IMR-90 (cell line): ENCODE results near the gene TBC1D9B. TPM values are rescaled to one million over a fixed set of nuclear protein-coding genes. Genes with fewer than 3 reads are reported as not detected.

Source experiments
- ATAC-seq: fragments of 200-7000 bp; cut with Tn5 transposase; 2 replicates; pipeline ENCODE4 v1.9.1; 2020; ENCODE audit warnings: low read depth, mild to moderate bottlenecking, moderate library complexity
- BruUV-seq: library from RNA; stranded (reverse); fragments of 400-500 nt; replicated peaks from 2 replicates; lab custom pipeline; 2021; lab: Mats Ljungman, UMichigan
- CTCF ChIA-PET: fragments of 300-600 bp; formaldehyde crosslinking; extraction: SDS; loops from one replicate; lab custom pipeline; 2021; ENCODE audit warnings: antibody characterized with exemption; lab: Yijun Ruan, JAX
- POLR2A ChIA-PET: fragments of 300-600 bp; sonication (Branson Sonifier 250); formaldehyde crosslinking; loops from one replicate; lab custom pipeline; 2022; ENCODE audit warnings: antibody characterized with exemption; ENCODE audit not compliant: unreplicated experiment; lab: Charles Lee
- DNase-seq: peaks from one replicate; pipeline ENCODE4 v3.0.0; 2013
- H2AFZ ChIP-seq: replicated peaks from 2 replicates; pipeline ENCODE3; 2013; ENCODE audit warnings: low read length, mild to moderate bottlenecking; ENCODE audit not compliant: poor library complexity
- H2AK5ac ChIP-seq: 2 replicates; pipeline ENCODE4 v1.6.1; 2013; ENCODE audit warnings: low read depth, low read length, inconsistent platforms
- H2AK9ac ChIP-seq: replicated peaks from 2 replicates; pipeline ENCODE3; 2013; ENCODE audit warnings: mild to moderate bottlenecking, low read depth, low read length, moderate library complexity; ENCODE audit not compliant: poor library complexity
- H2BK120ac ChIP-seq: 2 replicates; pipeline ENCODE4 v1.6.1; 2013; ENCODE audit warnings: low read depth, low read length, inconsistent platforms
- H2BK15ac ChIP-seq: 3 replicates; pipeline ENCODE4 v1.6.1; 2013; ENCODE audit warnings: low read depth, low read length, inconsistent platforms
- H2BK20ac ChIP-seq: 2 replicates; pipeline ENCODE4 v1.6.1; 2013; ENCODE audit warnings: low read depth, mild to moderate bottlenecking, inconsistent platforms, low read length, moderate library complexity
- H2BK5ac ChIP-seq: 2 replicates; pipeline ENCODE4 v1.6.1; 2013; ENCODE audit warnings: mild to moderate bottlenecking, low read depth, low read length, inconsistent platforms; ENCODE audit not compliant: poor library complexity, severe bottlenecking
- H3K14ac ChIP-seq: replicated peaks from 2 replicates; pipeline ENCODE4 v1.6.1; 2013; ENCODE audit warnings: low read depth, low read length, inconsistent platforms
- H3K18ac ChIP-seq: 2 replicates; pipeline ENCODE4 v1.6.1; 2013; ENCODE audit warnings: low read depth, low read length, control low read depth
- H3K23ac ChIP-seq: 2 replicates; pipeline ENCODE4 v1.6.1; 2013; ENCODE audit warnings: low read depth, low read length, inconsistent platforms
- H3K27ac ChIP-seq: 2 replicates; pipeline ENCODE4 v1.5.1; 2013; ENCODE audit warnings: mild to moderate bottlenecking, control low read depth, low read length; ENCODE audit not compliant: insufficient read depth
- H3K27me3 ChIP-seq: 2 replicates; pipeline ENCODE4 v1.6.1; 2013; ENCODE audit warnings: low read length; ENCODE audit not compliant: control insufficient read depth, insufficient read depth
- H3K36me3 ChIP-seq: 2 replicates; pipeline ENCODE4 v1.6.1; 2013; ENCODE audit warnings: low read length, mixed read lengths; ENCODE audit not compliant: control insufficient read depth, insufficient read depth
- H3K4ac ChIP-seq: 2 replicates; pipeline ENCODE4 v1.6.1; 2013; ENCODE audit warnings: low read depth, low read length, inconsistent platforms
- H3K4me1 ChIP-seq: 2 replicates; pipeline ENCODE4 v1.6.1; 2013; ENCODE audit warnings: low read length, mixed read lengths; ENCODE audit not compliant: control insufficient read depth, insufficient read depth
- H3K4me2 ChIP-seq: 2 replicates; pipeline ENCODE4 v1.6.1; 2013; ENCODE audit warnings: low read depth, mild to moderate bottlenecking, control low read depth, low read length, moderate library complexity
- H3K4me3 ChIP-seq: 2 replicates; pipeline ENCODE4 v1.5.1; 2013; ENCODE audit warnings: low read depth, mild to moderate bottlenecking, control low read depth, low read length, moderate library complexity; ENCODE audit not compliant: insufficient read depth
- H3K56ac ChIP-seq: 2 replicates; pipeline ENCODE4 v1.6.1; 2013; ENCODE audit warnings: low read length, inconsistent platforms; ENCODE audit not compliant: insufficient read depth; ENCODE audit errors: extremely low read depth
- H3K79me1 ChIP-seq, 2 experiments: 2 replicates each; pipeline ENCODE4 v1.6.1; 2013; ENCODE audit warnings: low read length in 2 of 2, inconsistent platforms in 1 of 2, low read depth in 1 of 2
- H3K9ac ChIP-seq: 2 replicates; pipeline ENCODE4 v1.6.1; 2013; ENCODE audit warnings: low read depth, low read length, control low read depth
- H3K9me1 ChIP-seq: 2 replicates; pipeline ENCODE4 v1.6.1; 2013; ENCODE audit warnings: low read length, inconsistent platforms; ENCODE audit not compliant: insufficient read depth
- H3K9me3 ChIP-seq: 2 replicates; pipeline ENCODE4 v1.6.1; 2013; ENCODE audit warnings: low read length; ENCODE audit not compliant: control insufficient read depth, insufficient read depth
- H4K20me1 ChIP-seq: 2 replicates; pipeline ENCODE4 v1.6.1; 2013; ENCODE audit warnings: low read length, inconsistent platforms; ENCODE audit not compliant: insufficient read depth
- H4K5ac ChIP-seq: 2 replicates; pipeline ENCODE4 v1.6.1; 2013; ENCODE audit warnings: mild to moderate bottlenecking, low read depth, low read length, control low read depth
- H4K8ac ChIP-seq, 2 experiments: 2 replicates each; pipeline ENCODE4 v1.6.1; 2013; ENCODE audit warnings: low read depth in 2 of 2, low read length in 2 of 2, control low read depth in 1 of 2, inconsistent platforms in 1 of 2
- H4K91ac ChIP-seq: 2 replicates; pipeline ENCODE4 v1.6.1; 2013; ENCODE audit warnings: low read depth, low read length, inconsistent platforms; ENCODE audit not compliant: insufficient read depth
- RCOR1 ChIP-seq: IDR thresholded peaks from 2 replicates; pipeline ENCODE4 v1.6.1; 2012; ENCODE audit warnings: mild to moderate bottlenecking, low read length, improper control_type of control experiment; ENCODE audit not compliant: insufficient replicate concordance
- WGBS, 2 experiments: methylation state at CpG; one replicate each; pipeline versions ENCODE4 v1.1.5 to v1.1.7; 2013; ENCODE audit warnings: missing lambda C conversion rate in 2 of 2; ENCODE audit not compliant: insufficient read length in 1 of 2; ENCODE audit errors: extremely low coverage in 2 of 2; 5-methylcytosine and 5-hydroxymethylcytosine counted together
- dilution Hi-C: fragments of 300-500 bp; cut with HindIII; formaldehyde crosslinking; loops from one replicate; pipeline ENCODE4 v1.14.3; 2018; ENCODE audit warnings: low sequenced_read_pairs; ENCODE audit not compliant: unreplicated experiment
- in situ Hi-C: fragments of 300-500 bp; cut with MboI; formaldehyde crosslinking; loops from 3 replicates; pipeline ENCODE4 v1.14.3; 2019; ENCODE audit warnings: low sequenced_read_pairs, inconsistent platforms, mixed read lengths
- intact Hi-C: fragments of 100-400 bp; cut with micrococcal nuclease; formaldehyde crosslinking; loops from 2 replicates; pipeline ENCODE4 v1.10.0; 2022
- polyA plus RNA-seq, 3 experiments: library from polyadenylated mRNA; depleted of rRNA; stranded (reverse); fragments of >200 nt; gene quantifications; 2 replicates each; pipeline ENCODE4 v1.2.3, GENCODE V29; 2012; ENCODE audit warnings: low replicate concordance in 1 of 3
- total RNA-seq: library from RNA; depleted of rRNA; stranded (reverse); fragments of >200 nt; gene quantifications from 2 replicates; pipeline ENCODE4 v1.2.3, GENCODE V29; 2012

The TBC1D9B gene
- total and polyA plus RNA-seq, 2 of the 4 experiments (the other 2 are of a cell fraction) = 58.6 to 78.1 TPM

DNA sequence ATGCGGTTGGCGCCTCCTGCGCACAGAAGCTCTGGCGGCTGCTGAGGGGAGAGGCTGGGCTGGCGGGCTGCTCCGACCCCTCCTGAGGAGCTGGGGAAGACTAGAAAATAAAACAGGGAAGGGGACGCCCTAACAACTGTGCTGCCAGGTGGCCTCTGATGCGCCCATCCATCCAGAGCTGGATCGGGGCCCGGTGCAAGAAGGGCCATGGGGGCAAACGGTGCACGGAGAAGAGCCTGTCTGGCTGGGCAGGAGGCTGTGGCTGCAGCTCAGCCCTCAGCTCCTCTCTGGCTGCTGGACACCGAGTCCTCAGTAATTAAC lies 28.0 kb downstream of the TBC1D9B start:
- H2BK120ac ChIP-seq = no peak overlapping the region
- no peak overlapping the region for H4K5ac ChIP-seq
- no peak overlapping the region for H3K56ac ChIP-seq
- 97% methylated on average over 6 of the region's 13 CpGs; no CpG with 5 or more reads in 1 of the 2 experiments for WGBS, 2 experiments
- no peak overlapping the region for H2BK20ac ChIP-seq
- no peak overlapping the region for H3K23ac ChIP-seq
- H3K27ac ChIP-seq = no peak overlapping the region
- H3K9me1 ChIP-seq = no peaks in the 10 kb centered on the region
- H2AFZ ChIP-seq = no peak overlapping the region
- H3K9ac ChIP-seq = no peak overlapping the region
- H3K4me3 ChIP-seq = no peak overlapping the region
- H3K9me3 ChIP-seq = peaks cover 11% of the 10 kb centered on the region
- peaks cover 58% of the 10 kb centered on the region for H3K36me3 ChIP-seq
- DNase-seq = no peak
- BruUV-seq = no TSS peak
- dilution Hi-C loops (no loop called here), intact Hi-C loops (no loop called here), in situ Hi-C loops (no loop called here)
- no peak overlapping the region for H4K91ac ChIP-seq
- H3K4ac ChIP-seq = no peak overlapping the region
- H2BK5ac ChIP-seq = no peak overlapping the region
- H2BK15ac ChIP-seq = no peak overlapping the region
- ATAC-seq = no peak
- no peak overlapping the region for H4K8ac ChIP-seq
- ChIA-PET CTCF (no interaction called here), POLR2A (no interaction called here)
- no peak overlapping the region for H3K4me2 ChIP-seq
- H2AK5ac ChIP-seq = no peak overlapping the region
- no peak overlapping the region for H3K14ac ChIP-seq
- H3K27me3 ChIP-seq = no peaks in the 10 kb centered on the region
- H2AK9ac ChIP-seq = peak overlapping the region; percentile 28
- no peaks in the 10 kb centered on the region for H3K4me1 ChIP-seq
- H3K79me1 ChIP-seq = peaks cover 0 to 5% of the 10 kb centered on the region in 2 experiments; a peak in 3 of 4 replicates
- no peak for TF ChIP-seq RCOR1
- H4K20me1 ChIP-seq = no peaks in the 10 kb centered on the region
- H3K18ac ChIP-seq = no peak overlapping the region
